H1 (cell line): ENCODE measurements around the gene LINC01488. TPM values are rescaled to one million over a fixed set of nuclear protein-coding genes. Genes with fewer than 3 reads are reported as not detected.

Experiments
- CTCF ChIA-PET: fragments of 300-600 bp; sonication (Branson Sonifier 250); formaldehyde crosslinking; loops from one replicate; lab custom pipeline; 2021; ENCODE audit not compliant: partially characterized antibody; lab: Charles Lee
- POLR2A ChIA-PET: fragments of 300-600 bp; sonication (Branson Sonifier 250); formaldehyde crosslinking; loops from one replicate; lab custom pipeline; 2021; ENCODE audit warnings: inconsistent platforms; ENCODE audit not compliant: partially characterized antibody; lab: Charles Lee
- DNase-seq, 2 experiments: peaks; one replicate each; pipeline versions ENCODE4 v3.0.0 to v3.0.0-alpha.2; 2010 to 2022; ENCODE audit warnings: low spot score in 2 of 2, low read depth in 1 of 2, mixed read lengths in 1 of 2
- FAIRE-seq: peaks from 2 replicates; lab custom pipeline; 2011; peaks lifted over from hg19 to GRCh38; lab: Jason Lieb, UNC
- H2AFZ ChIP-seq: 2 replicates; pipeline ENCODE4 v1.8.1; 2012; ENCODE audit warnings: low read length, inconsistent platforms
- H2AK5ac ChIP-seq: 2 replicates; pipeline ENCODE4 v1.6.1; 2013; ENCODE audit warnings: low read depth, low read length
- H2BK120ac ChIP-seq: replicated peaks from 2 replicates; pipeline ENCODE3; 2013; ENCODE audit warnings: low read depth, low read length, inconsistent platforms
- H2BK12ac ChIP-seq: 2 replicates; pipeline ENCODE4 v1.6.1; 2013; ENCODE audit warnings: low read depth, low read length
- H2BK15ac ChIP-seq: 2 replicates; pipeline ENCODE4 v1.6.1; 2013; ENCODE audit warnings: low read length
- H2BK20ac ChIP-seq: 2 replicates; pipeline ENCODE4 v1.6.1; 2013; ENCODE audit warnings: low read length
- H2BK5ac ChIP-seq: 2 replicates; pipeline ENCODE4 v1.6.1; 2013; ENCODE audit warnings: low read depth, low read length
- H3K14ac ChIP-seq: 2 replicates; pipeline ENCODE4 v1.6.1; 2013; ENCODE audit warnings: inconsistent platforms; ENCODE audit not compliant: insufficient read length
- H3K18ac ChIP-seq: 2 replicates; pipeline ENCODE4 v1.6.1; 2013; ENCODE audit warnings: low read length; ENCODE audit errors: extremely low read depth
- H3K23ac ChIP-seq: 2 replicates; pipeline ENCODE4 v1.6.1; 2013; ENCODE audit warnings: inconsistent platforms; ENCODE audit not compliant: insufficient read length
- H3K23me2 ChIP-seq: 2 replicates; pipeline ENCODE4 v1.6.1; 2013; ENCODE audit warnings: low read depth, low read length
- H3K27ac ChIP-seq: 2 replicates; pipeline ENCODE4 v1.6.1; 2011; ENCODE audit warnings: low read depth, low read length, inconsistent platforms
- H3K27me3 ChIP-seq, 4 experiments: replicated peaks in 1 of 4; 1 replicate in 1 of 4; 2 replicates in 3 of 4; pipeline versions ENCODE4 v1.6.1 to v1.8.1; 2011 to 2013; ENCODE audit warnings: low read length in 3 of 4, mild to moderate bottlenecking in 3 of 4, inconsistent platforms in 2 of 4, mixed read lengths in 2 of 4, moderate library complexity in 1 of 4; ENCODE audit not compliant: control insufficient read depth in 3 of 4, insufficient read depth in 3 of 4; ENCODE audit errors: extremely low read depth in 1 of 4
- H3K36me3 ChIP-seq, 4 experiments: 2 replicates each; pipeline versions ENCODE4 v1.6.1 to v1.8.1; 2011 to 2013; ENCODE audit warnings: mild to moderate bottlenecking in 4 of 4, low read length in 3 of 4, moderate library complexity in 2 of 4, control low read depth in 1 of 4, inconsistent platforms in 1 of 4; ENCODE audit not compliant: insufficient read depth in 4 of 4, control insufficient read depth in 2 of 4
- H3K4ac ChIP-seq: replicated peaks from 2 replicates; pipeline ENCODE3; 2013; ENCODE audit warnings: low read length, low read depth, mixed read lengths, inconsistent platforms; ENCODE audit not compliant: insufficient read length
- H3K4me1 ChIP-seq, 4 experiments: replicated peaks in 1 of 4; 1 replicate in 1 of 4; 2 replicates in 3 of 4; pipeline versions ENCODE4 v1.6.1 to v1.8.1; 2011 to 2013; ENCODE audit warnings: low read length in 3 of 4, inconsistent platforms in 2 of 4, mixed read lengths in 1 of 4; ENCODE audit not compliant: insufficient read depth in 4 of 4, control insufficient read depth in 3 of 4
- H3K4me2 ChIP-seq, 2 experiments: 2 replicates each; pipeline versions ENCODE4 v1.6.1 to v1.8.1; 2011 to 2013; ENCODE audit warnings: low read depth in 2 of 2, low read length in 2 of 2, control low read depth in 1 of 2, inconsistent platforms in 1 of 2, mild to moderate bottlenecking in 1 of 2; ENCODE audit not compliant: insufficient read depth in 1 of 2
- H3K4me3 ChIP-seq, 4 experiments: fragments of 200-600, 300-600 bp in 1 of 4; sonication (generic), shearing (Covaris generic), sonication (Bioruptor Twin) in 1 of 4; 2 replicates each; pipeline versions ENCODE4 v1.5.1 to v1.8.1; 2011 to 2016; ENCODE audit warnings: low read length in 4 of 4, low read depth in 3 of 4, control low read depth in 2 of 4, inconsistent platforms in 2 of 4, mild to moderate bottlenecking in 2 of 4, mixed read lengths in 1 of 4, moderate library complexity in 1 of 4; ENCODE audit not compliant: insufficient read depth in 2 of 4; ENCODE audit errors: extremely low read depth in 1 of 4
- H3K56ac ChIP-seq: replicated peaks from 2 replicates; pipeline ENCODE3; 2013; ENCODE audit warnings: low read depth, mild to moderate bottlenecking, mixed read lengths, low read length, inconsistent platforms; ENCODE audit not compliant: insufficient read length
- H3K79me1 ChIP-seq: 2 replicates; pipeline ENCODE4 v1.6.1; 2013; ENCODE audit warnings: low read depth, low read length, control low read depth
- H3K79me2 ChIP-seq, 2 experiments: 2 replicates each; pipeline versions ENCODE4 v1.6.1 to v1.8.1; 2012 to 2013; ENCODE audit warnings: low read length in 2 of 2, mild to moderate bottlenecking in 2 of 2, inconsistent platforms in 1 of 2; ENCODE audit not compliant: insufficient read depth in 2 of 2, control insufficient read depth in 1 of 2
- H3K9ac ChIP-seq, 4 experiments: replicated peaks in 1 of 4; 1 replicate in 1 of 4; 2 replicates in 3 of 4; pipeline versions ENCODE4 v1.6.1 to v1.8.1; 2011 to 2013; ENCODE audit warnings: low read depth in 3 of 4, low read length in 3 of 4, control low read depth in 2 of 4, mild to moderate bottlenecking in 2 of 4, moderate library complexity in 2 of 4, inconsistent platforms in 1 of 4; ENCODE audit errors: extremely low read depth in 1 of 4
- H3K9me3 ChIP-seq, 2 experiments: 2 replicates each; pipeline versions ENCODE4 v1.6.1 to v1.8.1; 2012 to 2013; ENCODE audit warnings: mild to moderate bottlenecking in 2 of 2, moderate library complexity in 2 of 2, control low read depth in 1 of 2, inconsistent platforms in 1 of 2, low read depth in 1 of 2, low read length in 1 of 2, mixed read lengths in 1 of 2; ENCODE audit not compliant: insufficient read depth in 2 of 2
- H4K20me1 ChIP-seq, 2 experiments: replicated peaks in 1 of 2; 2 replicates each; pipeline versions ENCODE3 to v1.8.1; 2011 to 2013; ENCODE audit warnings: inconsistent platforms in 2 of 2, low read length in 2 of 2, mild to moderate bottlenecking in 1 of 2; ENCODE audit not compliant: insufficient read depth in 2 of 2, control insufficient read depth in 1 of 2
- H4K5ac ChIP-seq: 2 replicates; pipeline ENCODE4 v1.6.1; 2013; ENCODE audit warnings: low read length, low read depth, mixed read lengths, inconsistent platforms; ENCODE audit not compliant: insufficient read length
- H4K8ac ChIP-seq: 2 replicates; pipeline ENCODE4 v1.8.0; 2013; ENCODE audit warnings: mild to moderate bottlenecking, moderate library complexity, low read length, inconsistent platforms; ENCODE audit not compliant: insufficient read depth; ENCODE audit errors: extremely low read depth
- H4K91ac ChIP-seq: replicated peaks from 2 replicates; pipeline ENCODE3; 2013; ENCODE audit warnings: low read length, mixed read lengths, inconsistent platforms; ENCODE audit not compliant: insufficient read length
- WGBS, 2 experiments: shearing (Covaris generic) in 1 of 2; methylation state at CpG; one replicate each; pipeline versions ENCODE4 v1.1.6 to v1.1.7; 2013 to 2015; ENCODE audit warnings: low lambda C conversion rate in 2 of 2, mixed read lengths in 2 of 2, inconsistent platforms in 1 of 2, low coverage in 1 of 2, missing lambda C conversion rate in 1 of 2; ENCODE audit not compliant: insufficient replicate concordance in 2 of 2, insufficient coverage in 1 of 2, insufficient read length in 1 of 2; ENCODE audit errors: extremely low coverage in 1 of 2, missing lambda C conversion rate in 1 of 2; 5-methylcytosine and 5-hydroxymethylcytosine counted together
- polyA plus RNA-seq, 7 experiments: library from polyadenylated mRNA; depleted of rRNA in 3 of 7; stranded (reverse) in 5 of 7; unstranded in 2 of 7; fragments of >200 nt in 5 of 7; fragments of 200-250 nt in 2 of 7; gene quantifications; 1 replicate in 5 of 7; 2 replicates in 1 of 7; 4 replicates in 1 of 7; pipeline versions ENCODE4 v1.2.1 to v1.2.3, GENCODE V29; 2011 to 2013; ENCODE audit warnings: missing spikeins in 2 of 7, mixed read lengths in 2 of 7
- total RNA-seq: library from RNA; stranded (reverse); fragmentation: NEBNext Ultra II Directional; extraction: Animal tissue kit (Norgen Biotek cat#: 25700); gene quantifications from 2 replicates; pipeline ENCODE4 v1.2.1, GENCODE V29; 2021

LINC01488 gene
- total and polyA plus RNA-seq, 2 of the 8 experiments (the other 6 are each of a cell fraction or from before 2014, with no cell fraction given): not detected

DNA sequence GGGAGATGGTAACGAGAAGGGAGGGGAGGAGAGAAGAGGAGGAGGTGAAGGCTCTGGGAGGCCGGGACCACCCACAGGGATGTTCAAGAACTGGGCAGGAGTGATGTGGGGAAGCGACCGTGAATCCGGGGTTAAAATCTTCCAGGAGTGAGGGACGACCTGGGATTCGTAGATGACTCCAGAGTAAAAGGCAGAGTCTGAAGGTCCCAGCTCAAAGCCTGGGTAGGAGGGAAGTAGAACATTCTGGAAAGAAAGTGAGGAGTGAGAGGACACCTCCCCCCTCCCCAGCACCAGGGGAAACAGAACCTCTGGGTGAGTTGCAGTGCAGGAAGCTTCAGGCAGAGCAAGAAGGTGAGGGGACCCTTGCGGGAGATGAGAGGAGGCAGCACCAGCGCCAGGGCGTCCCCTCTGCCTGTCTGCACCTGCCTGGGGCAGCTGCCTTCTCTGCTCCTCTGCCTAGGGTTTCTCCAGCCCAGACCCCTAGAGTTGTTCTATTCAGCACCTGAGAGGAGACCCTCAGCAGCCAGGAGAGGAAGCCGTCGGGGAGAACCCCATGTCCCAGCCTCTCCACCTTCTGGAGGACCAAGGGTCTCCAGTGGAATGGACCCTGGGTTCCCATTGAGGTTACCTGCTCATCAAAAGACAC lies 49.7 kb downstream of the LINC01488 start:
- Histone ChIP-seq H3K23me2 (no peaks in the 10 kb centered on the region; the same call in 1 of the 2 replicates), H3K36me3 (no peaks in the 10 kb centered on the region), H3K4me1 (peaks cover 0 to 5% (median under 1%) of the 10 kb centered on the region in 4 experiments; a peak in 1 of 7 replicates), H3K79me2 (no peaks in the 10 kb centered on the region), H2BK5ac (no peak overlapping the region), H3K27ac (no peak overlapping the region), H2BK120ac (no peak overlapping the region), H3K9me3 (no peaks in the 10 kb centered on the region), H4K5ac (no peak overlapping the region), H2AK5ac (no peak overlapping the region), H3K23ac (no peak overlapping the region), H4K20me1 (no peaks in the 10 kb centered on the region), H3K79me1 (no peaks in the 10 kb centered on the region), H3K27me3 (no peaks in the 10 kb centered on the region; a peak in 1 of 7 replicates), H2BK20ac (0 out of 2 replicates have a peak overlapping the region, but pooled peaks have one; percentile 43), H3K4me3 (no peak overlapping the region), H3K14ac (no peak overlapping the region), H4K91ac (no peak overlapping the region), H3K4me2 (no peak overlapping the region), H4K8ac (no peak overlapping the region), H3K56ac (no peak overlapping the region), H2AFZ (no peak overlapping the region), H2BK12ac (peak overlapping the region; percentile 43; the same call in 1 of the 2 replicates), H3K18ac (no peak overlapping the region), H2BK15ac (no peak overlapping the region), H3K9ac (no peak overlapping the region), H3K4ac (peak overlapping the region; percentile 37)
- DNase-seq (no peak), FAIRE-seq (no peak)
- 89 to 100% methylated on average over 1 to 11 of the region's 12 CpGs for WGBS, 2 experiments
- ChIA-PET POLR2A (interaction anchor here (1.6 to 3.1 kb wide), 2 partner anchors 10 to 108 kb away, joined by 3 to 11 read pairs; no protein-coding TSS in a partner anchor), CTCF (interaction anchor here (0.7 to 1.4 kb wide), 4 partner anchors 9 to 238 kb away, joined by 3 to 4 read pairs (median 3); no protein-coding TSS in a partner anchor)
